Keratinocyte (primary cell): ENCODE measurements around the gene RNF4. TPM values are rescaled to one million over a fixed set of nuclear protein-coding genes. Genes with fewer than 3 reads are reported as not detected.

Source experiments
- DNase-seq: peaks from one replicate; pipeline ENCODE4 v3.0.0-alpha.2; 2011; ENCODE audit warnings: low read depth, missing footprints, low spot score
- FAIRE-seq: peaks from 2 replicates; lab custom pipeline; 2011; peaks lifted over from hg19 to GRCh38; lab: Jason Lieb, UNC
- H2AFZ ChIP-seq: 2 replicates; pipeline ENCODE4 v1.6.0; 2012; ENCODE audit warnings: low read length, control low read depth, inconsistent platforms; ENCODE audit not compliant: control insufficient read depth
- H3K27ac ChIP-seq: 2 replicates; pipeline ENCODE4 v1.5.1; 2011; ENCODE audit warnings: low read length; ENCODE audit not compliant: control insufficient read depth, insufficient read depth
- H3K27me3 ChIP-seq: 3 replicates; pipeline ENCODE4 v1.6.0; 2011; ENCODE audit warnings: low read length; ENCODE audit not compliant: control insufficient read depth, insufficient read depth; ENCODE audit errors: extremely low read depth
- H3K36me3 ChIP-seq, 2 experiments: 2 replicates in 1 of 2; 3 replicates in 1 of 2; pipeline ENCODE4 v1.5.1; 2011; ENCODE audit warnings: low read length in 2 of 2, mild to moderate bottlenecking in 1 of 2; ENCODE audit not compliant: control insufficient read depth in 2 of 2, insufficient read depth in 2 of 2; ENCODE audit errors: extremely low read depth in 1 of 2
- H3K4me1 ChIP-seq: 3 replicates; pipeline ENCODE4 v1.5.1; 2011; ENCODE audit warnings: low read length; ENCODE audit not compliant: control insufficient read depth, insufficient read depth; ENCODE audit errors: extremely low read depth
- H3K4me2 ChIP-seq: 3 replicates; pipeline ENCODE4 v1.6.0; 2011; ENCODE audit warnings: low read depth, low read length; ENCODE audit not compliant: control insufficient read depth, insufficient read depth; ENCODE audit errors: extremely low read depth
- H3K4me3 ChIP-seq, 3 experiments: fragments of 200-600 bp in 1 of 3; sonication (generic) in 1 of 3; 2 replicates in 2 of 3; 3 replicates in 1 of 3; pipeline ENCODE4 v1.5.1; 2011 to 2016; ENCODE audit warnings: low read length in 3 of 3, mild to moderate bottlenecking in 3 of 3, control low read depth in 2 of 3, inconsistent platforms in 1 of 3, low read depth in 1 of 3, mixed read lengths in 1 of 3, mixed run types in 1 of 3, moderate library complexity in 1 of 3; ENCODE audit not compliant: control insufficient read depth in 2 of 3, insufficient read depth in 2 of 3; ENCODE audit errors: extremely low read depth in 1 of 3
- H3K79me2 ChIP-seq: 2 replicates; pipeline ENCODE4 v1.6.0; 2012; ENCODE audit warnings: low read length; ENCODE audit not compliant: control insufficient read depth, insufficient read depth
- H3K9ac ChIP-seq: 3 replicates; pipeline ENCODE4 v1.6.0; 2011; ENCODE audit warnings: low read length; ENCODE audit not compliant: control insufficient read depth, insufficient read depth; ENCODE audit errors: extremely low read depth
- H3K9me1 ChIP-seq: 3 replicates; pipeline ENCODE4 v1.6.0; 2011; ENCODE audit warnings: low read length; ENCODE audit not compliant: control insufficient read depth, insufficient read depth; ENCODE audit errors: extremely low read depth
- H3K9me3 ChIP-seq: 2 replicates; pipeline ENCODE4 v1.5.1; 2012; ENCODE audit warnings: low read depth, low read length; ENCODE audit not compliant: control insufficient read depth
- H4K20me1 ChIP-seq: 3 replicates; pipeline ENCODE4 v1.6.0; 2011; ENCODE audit warnings: low read length; ENCODE audit not compliant: control insufficient read depth, insufficient read depth; ENCODE audit errors: extremely low read depth
- EZH2 ChIP-seq: IDR thresholded peaks from one replicate; pipeline ENCODE4 v1.6.1; 2012; ENCODE audit warnings: inconsistent platforms, mild to moderate bottlenecking, low read length, moderate library complexity
- dilution Hi-C: fragments of 300-500 bp; cut with MboI; formaldehyde crosslinking; loops from one replicate; pipeline ENCODE4 v1.7.0; 2020; ENCODE audit warnings: low sequenced_read_pairs; ENCODE audit not compliant: extremely low pct_ligation_motif_present
- polyA plus RNA-seq, 5 experiments: library from polyadenylated mRNA; depleted of rRNA in 3 of 5; stranded (reverse) in 3 of 5; stranded (forward) in 1 of 5; unstranded in 1 of 5; fragments of >200 nt; gene quantifications; 1 replicate in 1 of 5; 2 replicates in 3 of 5; 3 replicates in 1 of 5; pipeline versions ENCODE4 v1.2.1 to v1.2.3, GENCODE V29; 2011 to 2012; ENCODE audit warnings: missing spikeins in 2 of 5, low read depth in 1 of 5, low replicate concordance in 1 of 5
- TF ChIP-seq, protein P1 (sequence below), 3 experiments: IDR thresholded peaks in 1 of 3; conservative IDR thresholded peaks in 1 of 3; optimal IDR thresholded peaks in 1 of 3; 2 replicates in 2 of 3; 3 replicates in 1 of 3; pipeline versions ENCODE3 to v1.5.1; 2011; ENCODE audit warnings: low read length in 3 of 3, mild to moderate bottlenecking in 3 of 3, moderate library complexity in 2 of 3, control low read depth in 1 of 3, inconsistent platforms in 1 of 3; ENCODE audit not compliant: insufficient read depth in 2 of 3; ENCODE audit errors: extremely low read depth in 1 of 3

The RNF4 gene
- polyA plus RNA-seq, 1 donor (not counting 4 experiments of a cell fraction or from before 2014, with no cell fraction given) = 63.6 TPM

DNA sequence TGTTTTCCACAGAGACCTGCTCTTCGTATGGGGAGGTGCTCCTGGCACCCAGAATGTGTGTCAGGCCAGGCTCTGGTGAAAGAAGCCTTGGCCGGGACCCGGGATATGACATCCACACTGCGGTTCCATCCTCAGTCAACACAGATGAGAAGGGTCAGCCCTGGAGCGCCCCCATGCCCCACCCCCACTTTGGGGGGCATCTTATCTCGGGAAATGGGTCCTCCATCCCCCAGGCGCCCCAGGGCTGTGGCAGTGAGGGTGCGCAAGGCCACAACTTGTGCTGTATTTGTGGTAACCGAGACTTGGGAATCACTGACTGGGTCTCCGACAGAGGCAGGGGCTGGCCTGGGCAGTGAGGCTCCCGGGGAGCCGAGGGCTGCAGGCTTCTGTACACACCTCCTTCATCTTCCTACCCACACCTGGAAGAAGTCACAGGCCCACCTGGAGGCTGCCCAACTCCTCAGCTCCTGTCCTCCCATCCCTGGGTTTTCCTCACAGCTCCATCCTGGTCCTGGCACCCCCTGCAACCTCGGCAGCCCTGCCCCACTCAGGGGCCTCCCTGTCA is 42.1 kb upstream of the RNF4 start:
- H4K20me1 ChIP-seq = no peaks in the 10 kb centered on the region
- no peak overlapping the region for H3K9ac ChIP-seq
- no peak for DNase-seq
- H3K27me3 ChIP-seq = peaks cover 17% of the 10 kb centered on the region
- no peaks in the 10 kb centered on the region for H3K4me1 ChIP-seq
- no peak overlapping the region for H3K4me2 ChIP-seq
- no peaks in the 10 kb centered on the region for H3K9me3 ChIP-seq
- H3K79me2 ChIP-seq = no peaks in the 10 kb centered on the region
- dilution Hi-C loops = no loop called here
- no peak overlapping the region for H3K27ac ChIP-seq
- no peak for TF ChIP-seq EZH2
- TF ChIP-seq, protein P1, sequence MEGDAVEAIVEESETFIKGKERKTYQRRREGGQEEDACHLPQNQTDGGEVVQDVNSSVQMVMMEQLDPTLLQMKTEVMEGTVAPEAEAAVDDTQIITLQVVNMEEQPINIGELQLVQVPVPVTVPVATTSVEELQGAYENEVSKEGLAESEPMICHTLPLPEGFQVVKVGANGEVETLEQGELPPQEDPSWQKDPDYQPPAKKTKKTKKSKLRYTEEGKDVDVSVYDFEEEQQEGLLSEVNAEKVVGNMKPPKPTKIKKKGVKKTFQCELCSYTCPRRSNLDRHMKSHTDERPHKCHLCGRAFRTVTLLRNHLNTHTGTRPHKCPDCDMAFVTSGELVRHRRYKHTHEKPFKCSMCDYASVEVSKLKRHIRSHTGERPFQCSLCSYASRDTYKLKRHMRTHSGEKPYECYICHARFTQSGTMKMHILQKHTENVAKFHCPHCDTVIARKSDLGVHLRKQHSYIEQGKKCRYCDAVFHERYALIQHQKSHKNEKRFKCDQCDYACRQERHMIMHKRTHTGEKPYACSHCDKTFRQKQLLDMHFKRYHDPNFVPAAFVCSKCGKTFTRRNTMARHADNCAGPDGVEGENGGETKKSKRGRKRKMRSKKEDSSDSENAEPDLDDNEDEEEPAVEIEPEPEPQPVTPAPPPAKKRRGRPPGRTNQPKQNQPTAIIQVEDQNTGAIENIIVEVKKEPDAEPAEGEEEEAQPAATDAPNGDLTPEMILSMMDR (optimal IDR thresholded peaks at IDR 0.05 in 1 of 3, IDR thresholded peaks at IDR 0.05 in 1 of 3, conservative IDR thresholded peaks at IDR 0.05 in 1 of 3; ENCODE audit: extremely low read depth in 1 of 3, insufficient read depth in 2 of 3, low read length in 3 of 3) = no peak
- no peaks in the 10 kb centered on the region for H3K36me3 ChIP-seq
- no peaks in the 10 kb centered on the region for H3K9me1 ChIP-seq
- no peak for FAIRE-seq
- H2AFZ ChIP-seq = no peak overlapping the region
- no peak overlapping the region for H3K4me3 ChIP-seq

- dilution Hi-C loops = no loop called here
- FAIRE-seq = no peak
Measured at GRCh38 chr4:2427383-2428334, 41.2 kb upstream of the RNF4 start.

More at GRCh38 chr4:2427383-2428334, 41.2 kb upstream of the RNF4 start:
- Histone ChIP-seq H3K27me3 (peaks cover 13% of the 10 kb centered on the region), H2AFZ (no peak overlapping the region), H3K27ac (no peak overlapping the region), H3K4me2 (no peak overlapping the region), H3K4me3 (no peak overlapping the region), H3K9ac (no peak overlapping the region), H3K79me2 (no peaks in the 10 kb centered on the region), H4K20me1 (no peaks in the 10 kb centered on the region), H3K36me3 (no peaks in the 10 kb centered on the region), H3K9me1 (no peaks in the 10 kb centered on the region), H3K4me1 (no peaks in the 10 kb centered on the region), H3K9me3 (no peaks in the 10 kb centered on the region)
- DNase-seq = no peak
- TF ChIP-seq EZH2 = no peak
- TF ChIP-seq, protein P1 (optimal IDR thresholded peaks at IDR 0.05 in 1 of 3, IDR thresholded peaks at IDR 0.05 in 1 of 3, conservative IDR thresholded peaks at IDR 0.05 in 1 of 3; ENCODE audit: extremely low read depth in 1 of 3, insufficient read depth in 2 of 3, low read length in 3 of 3) = no peak
